ENCODE results near the gene ZAP70. TPM values are rescaled to one million over a fixed set of nuclear protein-coding genes. Genes with fewer than 3 reads are reported as not detected.

ZAP70 gene
- polyA plus RNA-seq, 3 donors from 2014 or later, result 219 to 329 (median 246) TPM

DNA sequence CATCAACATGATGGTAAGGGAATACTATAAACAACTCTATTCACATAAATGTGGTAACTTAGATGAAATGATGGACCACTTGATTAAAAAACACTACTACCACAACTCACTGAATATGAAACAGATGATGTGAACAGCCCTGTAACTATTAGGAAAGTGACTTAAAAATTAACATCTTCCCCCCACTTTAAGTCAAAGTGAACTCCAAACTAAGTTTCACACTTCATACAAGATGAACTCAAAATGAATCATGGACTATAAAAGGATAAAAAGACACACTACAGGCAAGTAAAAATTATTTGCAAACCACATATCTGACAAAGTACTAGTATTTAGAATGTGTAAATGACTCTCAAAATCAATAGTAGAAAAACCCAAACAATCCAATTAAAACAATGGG, 71.6 kb downstream of the ZAP70 start:
- Mint-ChIP-seq H3K27me3 (ENCODE audit: low read depth in 3 of 3) (peaks cover 0 to 2% (median 2%) of the 10 kb centered on the region in 3 donors), H3K9me3 (no peaks in the 10 kb centered on the region), H3K4me1 (no peaks in the 10 kb centered on the region), H3K27ac (no peak overlapping the region), H3K36me3 (peaks cover 0 to 13% (median 4%) of the 10 kb centered on the region in 3 donors), H3K4me3 (no peak overlapping the region)
- no peak for DNase-seq

DNA sequence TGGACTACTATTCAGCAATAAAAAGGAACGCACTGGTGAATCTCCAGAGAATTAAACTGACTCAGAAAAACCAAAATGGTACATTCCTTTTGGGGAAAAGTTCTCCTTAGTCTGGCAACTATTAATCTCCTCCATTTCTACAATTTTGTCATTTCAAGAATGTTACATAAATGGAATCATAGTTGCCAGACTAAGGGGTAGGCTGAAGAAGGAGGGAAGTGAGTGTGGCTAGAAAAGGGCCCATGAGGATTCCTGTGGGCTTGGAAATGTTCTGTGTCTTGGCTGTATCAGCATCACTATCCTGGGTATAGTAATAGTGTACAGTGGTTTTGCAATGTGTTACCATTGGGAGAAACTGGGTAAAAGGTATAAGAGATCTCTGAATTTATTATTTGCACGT, 72.4 kb downstream of the ZAP70 start:
- Mint-ChIP-seq H3K27me3 (ENCODE audit: low read depth in 3 of 3) (peaks cover 0 to 2% (median 0%) of the 10 kb centered on the region in 3 donors), H3K4me1 (no peaks in the 10 kb centered on the region), H3K9me3 (no peaks in the 10 kb centered on the region), H3K27ac (peak overlapping the region in 1 of 6 donors; percentile 4), H3K36me3 (peaks cover 0 to 6% (median 0%) of the 10 kb centered on the region in 3 donors), H3K4me3 (no peak overlapping the region)
- DNase-seq, result no peak

GRCh38 chr2:97788986-97789644, 75.7 kb downstream of the ZAP70 start:
- no peaks in the 10 kb centered on the region for H3K4me1 Mint-ChIP-seq
- peaks cover 0 to 4% (median 0%) of the 10 kb centered on the region in 3 donors for H3K27me3 Mint-ChIP-seq (ENCODE audit: low read depth in 3 of 3)
- H3K9me3 Mint-ChIP-seq, result no peaks in the 10 kb centered on the region
- H3K27ac Mint-ChIP-seq, result no peak overlapping the region
- no peak overlapping the region for H3K4me3 Mint-ChIP-seq
- peaks cover 0 to 19% (median 6%) of the 10 kb centered on the region in 3 donors for H3K36me3 Mint-ChIP-seq
- DNase-seq, result no peak

Other genes with a start within 250 kb of the ZAP70 start
- 10 to 100 TPM in 1 of 3 donors, 1 to 10 TPM in 2; 5.5 to 22.7 (median 6.7) TPM for gene ANKRD36B, start 123.7 kb upstream of the ZAP70 start, polyA plus RNA-seq
- gene COX5B, start 67.5 kb upstream of the ZAP70 start, polyA plus RNA-seq, result 100 to 1,000 TPM; 326 to 501 (median 349) TPM
- 10 to 100 TPM; 15.3 to 19.3 (median 17.3) TPM for gene ACTR1B, start 49.5 kb upstream of the ZAP70 start, polyA plus RNA-seq
- under 1 TPM in 1 of 3 donors, not detected in 2; 0.37 TPM for gene C2orf92, start 43.9 kb upstream of the ZAP70 start, polyA plus RNA-seq